Mammary epithelial cell (primary cell): ENCODE results near the gene STAMBPL1.

Source experiments
- EZH2 ChIP-seq: IDR thresholded peaks from 2 replicates; pipeline ENCODE4 v1.6.1; 2012; ENCODE audit warnings: low read length, inconsistent platforms, borderline replicate concordance
- TF ChIP-seq, protein P1 (sequence below), 2 donors: IDR thresholded peaks in 1 of 2; conservative IDR thresholded peaks in 1 of 2; 2 replicates each; pipeline ENCODE4 v1.5.1; 2011 to 2012; ENCODE audit warnings: inconsistent platforms in 2 of 2, low read length in 2 of 2, mild to moderate bottlenecking in 2 of 2, control low read depth in 1 of 2, low read depth in 1 of 2; ENCODE audit not compliant: insufficient read depth in 1 of 2; ENCODE audit errors: extremely low read depth in 1 of 2

DNA sequence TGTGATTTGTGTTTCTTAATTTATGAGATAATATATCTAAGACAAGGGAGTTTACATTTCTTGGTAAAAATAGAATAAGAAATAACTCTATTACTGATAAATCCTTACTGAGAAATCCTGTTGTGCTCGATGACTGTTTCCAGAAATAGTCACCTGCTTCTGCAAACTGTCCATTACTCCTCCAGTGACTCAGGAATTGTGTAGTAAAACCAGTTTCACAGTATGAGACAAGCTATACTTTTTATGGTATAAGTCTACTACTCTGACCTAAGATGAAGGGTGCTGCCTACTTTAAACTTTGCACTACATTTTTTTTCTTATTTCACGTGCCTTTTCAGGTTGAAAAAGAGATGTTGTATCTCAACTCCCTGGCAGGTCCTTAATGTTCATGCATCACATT, 21.6 kb upstream of the STAMBPL1 start:
- TF ChIP-seq, protein P1, sequence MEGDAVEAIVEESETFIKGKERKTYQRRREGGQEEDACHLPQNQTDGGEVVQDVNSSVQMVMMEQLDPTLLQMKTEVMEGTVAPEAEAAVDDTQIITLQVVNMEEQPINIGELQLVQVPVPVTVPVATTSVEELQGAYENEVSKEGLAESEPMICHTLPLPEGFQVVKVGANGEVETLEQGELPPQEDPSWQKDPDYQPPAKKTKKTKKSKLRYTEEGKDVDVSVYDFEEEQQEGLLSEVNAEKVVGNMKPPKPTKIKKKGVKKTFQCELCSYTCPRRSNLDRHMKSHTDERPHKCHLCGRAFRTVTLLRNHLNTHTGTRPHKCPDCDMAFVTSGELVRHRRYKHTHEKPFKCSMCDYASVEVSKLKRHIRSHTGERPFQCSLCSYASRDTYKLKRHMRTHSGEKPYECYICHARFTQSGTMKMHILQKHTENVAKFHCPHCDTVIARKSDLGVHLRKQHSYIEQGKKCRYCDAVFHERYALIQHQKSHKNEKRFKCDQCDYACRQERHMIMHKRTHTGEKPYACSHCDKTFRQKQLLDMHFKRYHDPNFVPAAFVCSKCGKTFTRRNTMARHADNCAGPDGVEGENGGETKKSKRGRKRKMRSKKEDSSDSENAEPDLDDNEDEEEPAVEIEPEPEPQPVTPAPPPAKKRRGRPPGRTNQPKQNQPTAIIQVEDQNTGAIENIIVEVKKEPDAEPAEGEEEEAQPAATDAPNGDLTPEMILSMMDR (conservative IDR thresholded peaks at IDR 0.05 in 1 of 2, IDR thresholded peaks at IDR 0.05 in 1 of 2; ENCODE audit: extremely low read depth in 1 of 2, insufficient read depth in 1 of 2, low read depth in 1 of 2, low read length in 2 of 2): no peak
- TF ChIP-seq EZH2: no peak
